A549 treated with CORT108297 at 1 μM for 4 hours (cell line): ENCODE measurements around the gene GNLY. TPM values are rescaled to one million over a fixed set of nuclear protein-coding genes. Genes with fewer than 3 reads are reported as not detected.

Source experiments
- total RNA-seq: library from RNA; stranded (reverse); fragments of 200-300 nt; extraction: Qiagen RNA extraction; gene quantifications from 5 replicates; pipeline ENCODE4 v1.2.3, GENCODE V29; 2022

GNLY gene
- total RNA-seq = 0.08 TPM in 1 of 5 replicates, not detected in the others

GRCh38 chr2:85694052-85695025, at the start of gene GNLY:
TSS of gene GNLY (plus strand) at chr2:85694358. CDS start at chr2:85694419, 61 bp downstream.

DNA sequence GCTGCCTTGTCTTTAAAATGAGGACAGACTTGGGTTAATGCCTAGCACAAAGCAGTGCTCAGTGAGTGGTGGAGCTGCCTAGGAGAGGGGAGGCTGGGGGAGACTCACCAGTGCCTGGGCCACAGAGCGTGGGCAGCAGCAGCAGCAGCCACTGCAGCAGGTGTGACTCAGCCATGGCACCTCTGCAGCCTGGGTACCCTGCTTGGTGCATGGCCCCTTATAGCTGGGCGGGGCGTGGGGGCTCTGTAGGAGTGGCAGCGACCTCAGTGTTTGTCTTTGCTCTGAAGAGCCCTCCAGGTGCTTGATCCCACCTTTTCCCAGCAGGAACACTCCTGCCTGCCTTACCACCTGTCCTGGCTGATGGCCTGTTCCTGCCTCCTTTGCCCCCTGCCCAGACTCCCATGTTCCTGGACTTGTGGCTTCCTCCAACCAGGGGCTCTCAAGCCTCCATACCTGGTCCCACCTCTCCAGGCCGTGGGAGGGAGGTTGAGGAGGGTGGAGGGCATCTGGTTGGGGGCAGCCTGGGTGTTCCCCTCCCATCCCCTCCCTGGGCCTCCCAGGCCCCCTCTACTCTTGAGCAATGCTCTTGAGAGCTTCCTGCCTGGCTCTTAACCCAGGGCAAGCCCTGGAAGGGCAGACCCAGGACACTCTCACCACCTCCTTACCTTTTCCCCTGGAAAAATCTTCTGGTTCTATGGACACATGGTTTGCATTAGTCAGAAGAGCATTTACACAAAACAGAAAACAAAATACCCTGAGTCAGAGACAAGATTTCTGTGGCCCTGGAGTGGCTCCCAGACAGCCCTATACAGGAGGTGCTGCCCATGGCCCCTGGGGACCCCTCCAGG, 25.9 kb upstream of the GNLY start, which contains the start of gene SFTPB:
Gene SFTPB (minus strand): TSS at position 191 of the 848 bp plus-strand sequence. CDS start 16 bp downstream, at position 175.

Other genes starting within 250 kb of the GNLY start
- gene MAT2A, start 155.2 kb upstream of the GNLY start, total RNA-seq = 461 to 486 TPM (median 479 TPM) in 5 replicates
- gene GGCX, start 132.9 kb upstream of the GNLY start, total RNA-seq = 36.1 to 46.7 TPM (median 44.7 TPM) in 5 replicates
- 15.2 to 18.7 TPM (median 16.4 TPM) in 5 replicates for gene VAMP8, start 116.8 kb upstream of the GNLY start, total RNA-seq
- gene VAMP5, start 109.9 kb upstream of the GNLY start, total RNA-seq = 0.24 to 0.55 TPM in 2 of 5 replicates, not detected in the others
- gene RNF181, start 98.6 kb upstream of the GNLY start, total RNA-seq = 186 to 198 TPM (median 192 TPM) in 5 replicates
- 10.8 to 14.2 TPM (median 13.8 TPM) in 5 replicates for gene TMEM150A, start 91.7 kb upstream of the GNLY start, total RNA-seq
- 20.2 to 29.3 TPM (median 28.1 TPM) in 5 replicates for gene C2orf68, start 82.3 kb upstream of the GNLY start, total RNA-seq
- gene USP39, start 78.2 kb upstream of the GNLY start, total RNA-seq = 66.6 to 75.7 TPM (median 70.2 TPM) in 5 replicates
- 0.10 to 0.24 TPM (median 0.13 TPM) in 5 replicates for gene SFTPB, start 26.2 kb upstream of the GNLY start, total RNA-seq
- gene ATOH8, start 59.6 kb downstream of the GNLY start, total RNA-seq = 5.3 to 10.6 TPM (median 8.1 TPM) in 5 replicates
- gene ST3GAL5, start 194.6 kb downstream of the GNLY start, total RNA-seq = 33.7 to 45.8 TPM (median 38.9 TPM) in 5 replicates